Lower lobe of right lung (tissue), 2 donors: Measurements from ENCODE around the gene TSEN15. TPM values are rescaled to one million over a fixed set of nuclear protein-coding genes. Genes with fewer than 3 reads are reported as not detected.

Experiments used
- ATAC-seq, 2 donors: fragments of 200-7000 bp; cut with Tn5 transposase; one replicate each; pipeline ENCODE4 v1.9.1; 2020 to 2022; ENCODE audit warnings: mild to moderate bottlenecking in 2 of 2, moderate library complexity in 2 of 2
- DNase-seq: peaks from one replicate; pipeline ENCODE4 v3.0.0-alpha.2; 2020
- H3K27ac ChIP-seq: fragments of 200-600 bp; one replicate; pipeline ENCODE4 v1.8.0; 2022
- H3K27me3 ChIP-seq: fragments of 200-600 bp; one replicate; pipeline ENCODE4 v1.8.0; 2022; ENCODE audit warnings: low read depth
- H3K36me3 ChIP-seq: fragments of 200-600 bp; one replicate; pipeline ENCODE4 v1.8.0; 2022; ENCODE audit warnings: mild to moderate bottlenecking
- H3K4me1 ChIP-seq: fragments of 200-600 bp; one replicate; pipeline ENCODE4 v1.8.0; 2022
- H3K4me3 ChIP-seq: fragments of 200-600 bp; one replicate; pipeline ENCODE4 v1.8.0; 2022; ENCODE audit warnings: mild to moderate bottlenecking
- H3K9me3 ChIP-seq: fragments of 200-600 bp; one replicate; pipeline ENCODE4 v1.8.0; 2022
- intact Hi-C: fragments of 100-400 bp; cut with DNase I; formaldehyde crosslinking; loops from one replicate; pipeline ENCODE4 v1.11.0; 2022
- total RNA-seq: library from RNA; stranded (reverse); fragmentation: NEBNext Ultra II Directional; extraction: Animal tissue kit (Norgen Biotek cat#: 25700); gene quantifications from one replicate; pipeline ENCODE4 v1.2.1, GENCODE V29; 2021
- TF ChIP-seq, protein P1 (sequence below): fragments of 200-600 bp; IDR thresholded peaks from one replicate; pipeline ENCODE4 v1.8.0; 2022; ENCODE audit warnings: antibody characterized with exemption, mild to moderate bottlenecking
- donor health status: DM: no; HTN: yes; CAD: no; lungs with severe emphysema.

Gene TSEN15
- total RNA-seq, 1 donor from 2014 or later = 28.6 TPM

DNA sequence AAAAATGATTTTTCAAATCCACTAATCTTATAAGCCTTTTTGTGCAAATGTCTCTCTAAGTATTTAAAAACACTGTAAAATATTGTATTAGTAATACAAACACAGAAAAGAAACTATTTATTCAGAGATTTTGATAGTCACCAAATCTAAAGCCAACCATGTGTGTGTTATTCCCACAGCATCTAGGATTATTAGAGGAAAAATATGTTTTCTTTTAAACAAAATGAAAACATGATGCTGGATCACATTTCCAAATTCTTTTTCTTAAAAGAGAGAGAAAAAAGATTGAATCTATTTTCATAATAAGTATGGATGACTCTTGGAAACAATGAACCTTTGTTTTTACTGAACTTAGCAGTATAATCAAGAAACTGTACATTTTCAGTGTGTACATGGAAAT lies 39.3 kb upstream of the TSEN15 start:
- no peaks in the 10 kb centered on the region for H3K27me3 ChIP-seq
- ATAC-seq (no peak), DNase-seq (no peak)
- H3K4me1 ChIP-seq = no peaks in the 10 kb centered on the region
- no peak overlapping the region for H3K27ac ChIP-seq
- no peaks in the 10 kb centered on the region for H3K36me3 ChIP-seq
- TF ChIP-seq, protein P1, sequence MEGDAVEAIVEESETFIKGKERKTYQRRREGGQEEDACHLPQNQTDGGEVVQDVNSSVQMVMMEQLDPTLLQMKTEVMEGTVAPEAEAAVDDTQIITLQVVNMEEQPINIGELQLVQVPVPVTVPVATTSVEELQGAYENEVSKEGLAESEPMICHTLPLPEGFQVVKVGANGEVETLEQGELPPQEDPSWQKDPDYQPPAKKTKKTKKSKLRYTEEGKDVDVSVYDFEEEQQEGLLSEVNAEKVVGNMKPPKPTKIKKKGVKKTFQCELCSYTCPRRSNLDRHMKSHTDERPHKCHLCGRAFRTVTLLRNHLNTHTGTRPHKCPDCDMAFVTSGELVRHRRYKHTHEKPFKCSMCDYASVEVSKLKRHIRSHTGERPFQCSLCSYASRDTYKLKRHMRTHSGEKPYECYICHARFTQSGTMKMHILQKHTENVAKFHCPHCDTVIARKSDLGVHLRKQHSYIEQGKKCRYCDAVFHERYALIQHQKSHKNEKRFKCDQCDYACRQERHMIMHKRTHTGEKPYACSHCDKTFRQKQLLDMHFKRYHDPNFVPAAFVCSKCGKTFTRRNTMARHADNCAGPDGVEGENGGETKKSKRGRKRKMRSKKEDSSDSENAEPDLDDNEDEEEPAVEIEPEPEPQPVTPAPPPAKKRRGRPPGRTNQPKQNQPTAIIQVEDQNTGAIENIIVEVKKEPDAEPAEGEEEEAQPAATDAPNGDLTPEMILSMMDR = no peak
- H3K9me3 ChIP-seq = no peaks in the 10 kb centered on the region
- no peak overlapping the region for H3K4me3 ChIP-seq
- intact Hi-C loops = no loop called here

DNA sequence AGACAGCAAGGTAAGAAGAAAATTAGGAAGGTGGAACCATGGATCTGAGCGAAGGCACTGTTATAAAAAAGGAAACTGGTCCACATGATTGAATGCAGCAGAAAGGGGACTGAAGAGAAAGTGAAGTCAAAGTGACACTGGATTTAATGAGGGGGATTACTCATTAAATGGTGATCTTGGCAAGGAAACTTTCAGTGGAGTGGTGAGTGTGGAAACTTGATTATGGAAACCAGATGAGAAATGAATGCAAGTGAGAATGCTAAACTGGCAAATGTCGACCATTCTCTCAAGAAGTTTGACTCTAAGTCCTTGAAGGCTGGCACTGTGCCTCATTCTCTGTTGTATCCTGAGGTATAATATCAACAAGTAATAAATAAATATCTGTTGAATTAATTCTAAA lies 37.3 kb upstream of the TSEN15 start:
- Histone ChIP-seq H3K9me3 (no peaks in the 10 kb centered on the region), H3K36me3 (no peaks in the 10 kb centered on the region), H3K27me3 (no peaks in the 10 kb centered on the region), H3K4me1 (no peaks in the 10 kb centered on the region), H3K4me3 (no peak overlapping the region), H3K27ac (no peak overlapping the region)
- TF ChIP-seq, protein P1 = no peak
- ATAC-seq = no peak
- intact Hi-C loops = no loop called here
- no peak for DNase-seq

DNA sequence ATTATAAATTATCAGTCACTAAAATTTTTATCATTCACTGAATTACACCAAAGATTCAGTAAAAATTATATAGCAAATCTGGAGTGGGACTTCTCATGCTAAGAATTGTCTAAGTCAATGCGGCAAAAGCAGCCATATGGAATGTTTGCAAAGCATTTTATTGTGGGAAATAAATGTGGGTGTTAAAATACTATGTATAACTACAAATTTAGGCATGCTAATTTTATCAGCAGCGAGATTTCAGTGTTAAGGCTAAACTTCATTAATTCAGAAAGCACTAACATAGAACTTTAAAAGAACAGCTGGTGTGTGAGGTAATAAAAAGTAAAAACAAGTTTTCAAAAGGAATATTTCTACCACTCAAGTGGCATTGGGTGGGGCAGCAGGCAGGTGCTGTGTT lies 35.4 kb upstream of the TSEN15 start:
- Histone ChIP-seq H3K9me3 (no peaks in the 10 kb centered on the region), H3K27ac (no peak overlapping the region), H3K36me3 (no peaks in the 10 kb centered on the region), H3K27me3 (no peaks in the 10 kb centered on the region), H3K4me3 (no peak overlapping the region), H3K4me1 (no peaks in the 10 kb centered on the region)
- intact Hi-C loops = no loop called here
- ATAC-seq (no peak), DNase-seq (no peak)
- TF ChIP-seq, protein P1 = no peak

DNA sequence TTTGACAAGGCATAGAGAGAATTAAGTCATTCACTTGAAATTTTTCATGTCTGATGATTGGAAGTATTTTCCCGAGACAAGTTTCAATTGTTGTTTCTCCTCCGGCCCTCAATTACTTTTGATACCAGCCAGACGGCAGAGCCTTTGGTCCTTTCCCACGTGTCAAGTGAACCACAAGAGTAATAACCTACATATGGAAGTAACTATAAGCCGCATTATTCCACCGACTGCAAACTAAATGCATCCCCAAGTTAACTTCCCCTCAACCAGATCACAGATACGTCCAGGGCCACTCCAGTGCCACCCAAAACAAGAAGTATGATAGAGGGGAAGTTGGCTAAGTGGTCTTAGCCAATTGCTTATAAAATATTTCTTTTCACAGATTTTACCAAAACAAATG lies 34.2 kb upstream of the TSEN15 start:
- H3K36me3 ChIP-seq = no peaks in the 10 kb centered on the region
- H3K4me3 ChIP-seq = no peak overlapping the region
- no peaks in the 10 kb centered on the region for H3K9me3 ChIP-seq
- no peak overlapping the region for H3K27ac ChIP-seq
- H3K27me3 ChIP-seq = no peaks in the 10 kb centered on the region
- no peaks in the 10 kb centered on the region for H3K4me1 ChIP-seq
- ATAC-seq (peak in 1 of 2 donors; percentile 41), DNase-seq (no peak)
- intact Hi-C loops = no loop called here
- TF ChIP-seq, protein P1 = no peak

DNA sequence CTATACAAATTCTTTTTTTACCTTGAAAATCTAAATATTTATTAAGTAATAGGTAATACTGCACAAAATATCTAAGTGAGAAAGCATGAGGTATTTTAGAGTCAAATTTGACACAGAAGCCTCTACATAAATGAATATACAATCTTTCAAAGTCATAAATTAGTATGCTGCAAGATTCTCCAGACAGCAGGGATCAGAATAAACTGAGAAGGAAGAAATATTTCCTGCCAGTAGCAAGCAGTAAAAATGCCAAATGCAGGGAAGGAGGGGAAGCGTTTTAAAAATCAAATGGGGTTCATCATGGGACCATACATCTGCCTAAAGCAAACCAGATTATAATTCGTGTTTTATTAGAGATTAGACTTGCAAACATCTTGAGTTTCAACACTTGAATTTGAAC lies 32.9 kb upstream of the TSEN15 start:
- no peak for ATAC-seq
- no peak overlapping the region for H3K27ac ChIP-seq

More for the DNA sequence above, 32.9 kb upstream of the TSEN15 start:
- intact Hi-C loops = no loop called here
- Histone ChIP-seq H3K4me3 (no peak overlapping the region), H3K27me3 (no peaks in the 10 kb centered on the region), H3K4me1 (no peaks in the 10 kb centered on the region), H3K36me3 (no peaks in the 10 kb centered on the region), H3K9me3 (no peaks in the 10 kb centered on the region)
- TF ChIP-seq, protein P1 = no peak
- no peak for DNase-seq
